Endothelial cell of umbilical vein (primary cell): ENCODE measurements around the gene SLC22A23. TPM values are rescaled to one million over a fixed set of nuclear protein-coding genes. Genes with fewer than 3 reads are reported as not detected.

Experiments used
- BruUV-seq: library from RNA; stranded (reverse); fragments of 400-500 nt; replicated peaks from 2 replicates; lab custom pipeline; 2021; lab: Mats Ljungman, UMichigan
- CTCF ChIA-PET: fragments of 300-600, 350-600 bp; sonication (Branson Sonifier 250); formaldehyde crosslinking; loops from one replicate; lab custom pipeline; 2021; ENCODE audit warnings: antibody characterized with exemption, inconsistent platforms; lab: Charles Lee
- POLR2A ChIA-PET: fragments of 300-600, 350-600 bp; sonication (Branson Sonifier 250); formaldehyde crosslinking; loops from one replicate; lab custom pipeline; 2021; ENCODE audit warnings: antibody characterized with exemption, inconsistent platforms; lab: Charles Lee
- DNase-seq: peaks from one replicate; pipeline ENCODE4 v3.0.0-alpha.2; 2011; ENCODE audit warnings: low read depth, low spot score
- FAIRE-seq: peaks from 2 replicates; lab custom pipeline; 2011; peaks lifted over from hg19 to GRCh38; lab: Jason Lieb, UNC
- H2AFZ ChIP-seq: 2 replicates; pipeline ENCODE4 v1.6.0; 2012; ENCODE audit warnings: low read depth, low read length, control low read depth, inconsistent platforms
- H3K27ac ChIP-seq: 2 replicates; pipeline ENCODE4 v1.5.1; 2011; ENCODE audit warnings: low read depth, mild to moderate bottlenecking, control low read depth, low read length, moderate library complexity; ENCODE audit not compliant: insufficient read depth
- H3K27me3 ChIP-seq, 2 experiments: 2 replicates each; pipeline versions ENCODE4 v1.6.0 to v1.6.1; 2011; ENCODE audit warnings: low read length in 2 of 2, mixed read lengths in 1 of 2; ENCODE audit not compliant: control insufficient read depth in 2 of 2, insufficient read depth in 2 of 2
- H3K36me3 ChIP-seq, 2 experiments: 2 replicates in 1 of 2; 3 replicates in 1 of 2; pipeline ENCODE4 v1.5.1; 2011; ENCODE audit warnings: low read length in 2 of 2, mild to moderate bottlenecking in 1 of 2, moderate library complexity in 1 of 2; ENCODE audit not compliant: control insufficient read depth in 2 of 2, insufficient read depth in 2 of 2; ENCODE audit errors: extremely low read depth in 1 of 2
- H3K4me1 ChIP-seq: 3 replicates; pipeline ENCODE4 v1.5.1; 2011; ENCODE audit warnings: mild to moderate bottlenecking, low read length; ENCODE audit not compliant: control insufficient read depth, insufficient read depth; ENCODE audit errors: extremely low read depth
- H3K4me2 ChIP-seq: 2 replicates; pipeline ENCODE4 v1.6.1; 2011; ENCODE audit warnings: low read length, control low read depth, mixed read lengths; ENCODE audit not compliant: insufficient read depth
- H3K4me3 ChIP-seq, 3 experiments: fragments of 200-600 bp in 1 of 3; sonication (generic), shearing (Covaris generic) in 1 of 3; replicated peaks in 1 of 3; 2 replicates each; pipeline ENCODE4 v1.5.1; 2011 to 2016; ENCODE audit warnings: control low read depth in 3 of 3, low read length in 3 of 3, mild to moderate bottlenecking in 2 of 3, inconsistent platforms in 1 of 3, low read depth in 1 of 3, moderate library complexity in 1 of 3; ENCODE audit not compliant: insufficient read depth in 1 of 3
- H3K79me2 ChIP-seq: 2 replicates; pipeline ENCODE4 v1.6.0; 2012; ENCODE audit warnings: low read length, inconsistent platforms; ENCODE audit not compliant: control insufficient read depth, insufficient read depth
- H3K9ac ChIP-seq: replicated peaks from 2 replicates; pipeline ENCODE3; 2011; ENCODE audit warnings: low read length, control low read depth; ENCODE audit not compliant: insufficient read depth; ENCODE audit errors: extremely low read depth
- H3K9me1 ChIP-seq: replicated peaks from 3 replicates; pipeline ENCODE4 v1.6.0; 2011; ENCODE audit warnings: mild to moderate bottlenecking, low read length; ENCODE audit not compliant: control insufficient read depth, insufficient read depth; ENCODE audit errors: extremely low read depth
- H3K9me3 ChIP-seq: replicated peaks from 2 replicates; pipeline ENCODE4 v1.5.1; 2012; ENCODE audit warnings: low read length, inconsistent platforms; ENCODE audit not compliant: control insufficient read depth, insufficient read depth
- H4K20me1 ChIP-seq: replicated peaks from 2 replicates; pipeline ENCODE3; 2011; ENCODE audit warnings: mild to moderate bottlenecking, low read length; ENCODE audit not compliant: control insufficient read depth, insufficient read depth; ENCODE audit errors: extremely low read depth
- EZH2 ChIP-seq: IDR thresholded peaks from 2 replicates; pipeline ENCODE4 v1.6.1; 2012; ENCODE audit warnings: borderline replicate concordance, low read depth, mild to moderate bottlenecking, moderate library complexity, low read length, inconsistent platforms; ENCODE audit not compliant: severe bottlenecking
- FOS ChIP-seq: IDR thresholded peaks from 2 replicates; pipeline ENCODE4 v1.6.1; 2011; ENCODE audit warnings: mild to moderate bottlenecking, low read length, moderate library complexity, borderline replicate concordance; ENCODE audit not compliant: insufficient read depth
- GATA2 ChIP-seq: IDR thresholded peaks from 2 replicates; pipeline ENCODE4 v1.7.0; 2011; ENCODE audit warnings: low read depth, mild to moderate bottlenecking, moderate library complexity, mixed read lengths, low read length; ENCODE audit not compliant: insufficient read length, insufficient read depth
- JUN ChIP-seq: IDR thresholded peaks from 2 replicates; pipeline ENCODE4 v1.6.1; 2011; ENCODE audit warnings: borderline replicate concordance, low read depth; ENCODE audit not compliant: insufficient read length, insufficient read depth
- MYC ChIP-seq: IDR thresholded peaks from one replicate; pipeline ENCODE4 v1.6.1; 2011; ENCODE audit warnings: mild to moderate bottlenecking, low read depth, low read length
- POLR2A ChIP-seq: IDR thresholded peaks from 2 replicates; pipeline ENCODE4 v1.6.1; 2012; ENCODE audit warnings: low read depth, mild to moderate bottlenecking, control low read depth, low read length
- POLR2AphosphoS5 ChIP-seq: IDR thresholded peaks from 2 replicates; pipeline ENCODE4 v1.6.1; 2012; ENCODE audit warnings: low read depth, mild to moderate bottlenecking, control low read depth, low read length, moderate library complexity; ENCODE audit not compliant: insufficient read depth
- dilution Hi-C: fragments of 300-500 bp; cut with MboI; formaldehyde crosslinking; loops from one replicate; pipeline ENCODE4 v1.15.0; 2019; ENCODE audit warnings: low sequenced_read_pairs; ENCODE audit not compliant: extremely low pct_ligation_motif_present
- intact Hi-C: fragments of 100-400 bp; cut with micrococcal nuclease; formaldehyde crosslinking; loops from one replicate; pipeline ENCODE4 v1.10.0; 2022
- polyA plus RNA-seq, 4 experiments: library from polyadenylated mRNA; depleted of rRNA in 3 of 4; stranded (reverse) in 3 of 4; unstranded in 1 of 4; fragments of >200 nt; gene quantifications; 2 replicates each; pipeline versions ENCODE4 v1.2.1 to v1.2.3, GENCODE V29; 2011 to 2012; ENCODE audit warnings: missing spikeins in 1 of 4
- total RNA-seq: library from RNA; stranded (reverse); gene quantifications from 2 replicates; pipeline ENCODE4 v1.2.3, GENCODE V29; 2021
- TF ChIP-seq, protein P1 (sequence below), 2 donors: IDR thresholded peaks; 1 replicate in 1 of 2; 2 replicates in 1 of 2; pipeline ENCODE4 v1.5.1; 2011; ENCODE audit warnings: low read length in 2 of 2, mild to moderate bottlenecking in 2 of 2, moderate library complexity in 2 of 2, control low read depth in 1 of 2, inconsistent platforms in 1 of 2, low read depth in 1 of 2; ENCODE audit not compliant: insufficient read depth in 1 of 2; ENCODE audit errors: extremely low read depth in 1 of 2
- TF ChIP-seq, protein P2 (sequence below): IDR thresholded peaks from 2 replicates; pipeline ENCODE4 v1.6.1; 2011; ENCODE audit not compliant: insufficient read depth, insufficient read length

SLC22A23 gene
- total and polyA plus RNA-seq, 2 donors (not counting 3 experiments of a cell fraction or from before 2014, with no cell fraction given), result 4.2 to 14.3 TPM

DNA sequence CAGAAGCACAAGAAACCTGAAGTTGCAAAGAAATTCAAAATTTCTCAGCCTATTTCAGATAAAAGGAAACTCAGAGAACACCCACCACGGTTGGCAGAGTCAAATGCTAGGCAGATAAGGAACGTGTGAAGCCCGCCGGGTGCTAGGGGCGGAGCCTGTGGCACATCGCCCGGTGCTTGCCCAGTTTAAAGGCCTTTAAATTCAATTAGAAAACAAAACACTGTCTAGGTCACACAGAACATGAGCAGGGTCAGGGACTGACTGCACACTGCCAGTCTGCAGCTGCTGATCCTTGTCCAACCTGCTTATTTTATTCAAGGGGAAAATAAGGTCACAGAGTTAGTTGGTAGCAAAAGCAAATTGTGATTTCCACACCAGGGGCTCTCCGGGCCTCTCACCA is 122.3 kb downstream of the SLC22A23 start:
- H3K9me3 ChIP-seq, result no peaks in the 10 kb centered on the region
- H3K4me1 ChIP-seq, result peaks cover 8% of the 10 kb centered on the region
- CTCF ChIA-PET, result interaction anchor here (1.5 kb wide), 1 partner anchor 10 kb away, joined by 6 read pairs; no protein-coding TSS in a partner anchor
- no peak overlapping the region for H2AFZ ChIP-seq
- POLR2A ChIA-PET, result no interaction called here
- H3K27me3 ChIP-seq, result no peaks in the 10 kb centered on the region
- H3K4me2 ChIP-seq, result no peak overlapping the region
- H3K4me3 ChIP-seq, result no peak overlapping the region
- H3K27ac ChIP-seq, result no peak overlapping the region
- no peaks in the 10 kb centered on the region for H3K79me2 ChIP-seq
- intact Hi-C loops, result no loop called here
- TF ChIP-seq JUN (no peak), FOS (no peak), MYC (no peak), EZH2 (no peak), POLR2AphosphoS5 (no peak), GATA2 (no peak), POLR2A (no peak)
- TF ChIP-seq, protein P1, sequence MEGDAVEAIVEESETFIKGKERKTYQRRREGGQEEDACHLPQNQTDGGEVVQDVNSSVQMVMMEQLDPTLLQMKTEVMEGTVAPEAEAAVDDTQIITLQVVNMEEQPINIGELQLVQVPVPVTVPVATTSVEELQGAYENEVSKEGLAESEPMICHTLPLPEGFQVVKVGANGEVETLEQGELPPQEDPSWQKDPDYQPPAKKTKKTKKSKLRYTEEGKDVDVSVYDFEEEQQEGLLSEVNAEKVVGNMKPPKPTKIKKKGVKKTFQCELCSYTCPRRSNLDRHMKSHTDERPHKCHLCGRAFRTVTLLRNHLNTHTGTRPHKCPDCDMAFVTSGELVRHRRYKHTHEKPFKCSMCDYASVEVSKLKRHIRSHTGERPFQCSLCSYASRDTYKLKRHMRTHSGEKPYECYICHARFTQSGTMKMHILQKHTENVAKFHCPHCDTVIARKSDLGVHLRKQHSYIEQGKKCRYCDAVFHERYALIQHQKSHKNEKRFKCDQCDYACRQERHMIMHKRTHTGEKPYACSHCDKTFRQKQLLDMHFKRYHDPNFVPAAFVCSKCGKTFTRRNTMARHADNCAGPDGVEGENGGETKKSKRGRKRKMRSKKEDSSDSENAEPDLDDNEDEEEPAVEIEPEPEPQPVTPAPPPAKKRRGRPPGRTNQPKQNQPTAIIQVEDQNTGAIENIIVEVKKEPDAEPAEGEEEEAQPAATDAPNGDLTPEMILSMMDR (IDR thresholded peaks at IDR 0.05; ENCODE audit: extremely low read depth in 1 of 2, insufficient read depth in 1 of 2, low read depth in 1 of 2, low read length in 2 of 2), result no peak
- TF ChIP-seq, protein P2, sequence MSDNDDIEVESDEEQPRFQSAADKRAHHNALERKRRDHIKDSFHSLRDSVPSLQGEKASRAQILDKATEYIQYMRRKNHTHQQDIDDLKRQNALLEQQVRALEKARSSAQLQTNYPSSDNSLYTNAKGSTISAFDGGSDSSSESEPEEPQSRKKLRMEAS, result no peak
- FAIRE-seq (no peak), DNase-seq (peak; percentile 56)
- dilution Hi-C loops, result no loop called here
- no peaks in the 10 kb centered on the region for H3K9me1 ChIP-seq
- H4K20me1 ChIP-seq, result no peaks in the 10 kb centered on the region
- BruUV-seq, result no TSS peak
- no peak overlapping the region for H3K9ac ChIP-seq
- no peaks in the 10 kb centered on the region for H3K36me3 ChIP-seq
